ENCODE results near the gene SMARCC1. TPM values are rescaled to one million over a fixed set of nuclear protein-coding genes. Genes with fewer than 3 reads are reported as not detected.

SMARCC1 gene
- total and polyA plus RNA-seq, 10 donors = 10.5 to 82.9 (median 44.7) TPM

GRCh38 chr3:47604145-47604544 is 177.5 kb downstream of the SMARCC1 start:
- Histone ChIP-seq H3K27me3 (replicated peaks in 1 of 7) (no peaks in the 10 kb centered on the region), H3K4me1 (no peaks in the 10 kb centered on the region), H3K36me3 (peaks cover 0 to 98% (median 53%) of the 10 kb centered on the region in 6 donors), H3K4me3 (no peak overlapping the region), H3K9me3 (no peaks in the 10 kb centered on the region), H3K27ac (no peak overlapping the region)
- 83 to 100% (median 85%) methylated on average over 2 of the region's 2 CpGs for WGBS, 5 donors
- intact Hi-C loops (cut with DNase I; ENCODE audit: low total_unique reads) = no loop called here
- no peak for TF ChIP-seq CTCF (IDR thresholded peaks at IDR 0.05 in 8 of 11, conservative IDR thresholded peaks at IDR 0.05 in 3 of 11)
- no peak for TF ChIP-seq POLR2AphosphoS5 (IDR thresholded peaks at IDR 0.05)
- TF ChIP-seq POLR2A (IDR thresholded peaks at IDR 0.05) = no peak
- DNase-seq = no peak

- Histone ChIP-seq H3K27ac (no peak overlapping the region), H3K4me3 (no peak overlapping the region), H3K4me1 (no peaks in the 10 kb centered on the region), H3K27me3 (replicated peaks in 1 of 7) (no peaks in the 10 kb centered on the region), H3K36me3 (peaks cover 0 to 96% (median 47%) of the 10 kb centered on the region in 6 donors), H3K9me3 (no peaks in the 10 kb centered on the region)
- no peak for DNase-seq
- intact Hi-C loops (cut with DNase I; ENCODE audit: low total_unique reads) = no loop called here
- TF ChIP-seq POLR2A (IDR thresholded peaks at IDR 0.05) (no peak), POLR2AphosphoS5 (IDR thresholded peaks at IDR 0.05) (no peak), CTCF (IDR thresholded peaks at IDR 0.05 in 8 of 11, conservative IDR thresholded peaks at IDR 0.05 in 3 of 11) (no peak)
Measured at GRCh38 chr3:47603332-47603731, 178.4 kb downstream of the SMARCC1 start.

- Histone ChIP-seq H3K4me1 (no peaks in the 10 kb centered on the region), H3K4me3 (no peak overlapping the region), H3K9me3 (no peaks in the 10 kb centered on the region), H3K27me3 (replicated peaks in 1 of 7) (no peaks in the 10 kb centered on the region), H3K27ac (no peak overlapping the region), H3K36me3 (peaks cover 0 to 94% (median 31%) of the 10 kb centered on the region in 6 donors)
- 95 to 97% (median 97%) methylated on average over 3 of the region's 3 CpGs for whole genome bisulfite sequencing, 5 donors
- DNase-seq = no peak
- intact Hi-C loops (cut with DNase I; ENCODE audit: low total_unique reads) = no loop called here
- TF ChIP-seq POLR2A (IDR thresholded peaks at IDR 0.05) = no peak
- no peak for TF ChIP-seq CTCF (IDR thresholded peaks at IDR 0.05 in 8 of 11, conservative IDR thresholded peaks at IDR 0.05 in 3 of 11)
- no peak for TF ChIP-seq POLR2AphosphoS5 (IDR thresholded peaks at IDR 0.05)
Measured at GRCh38 chr3:47601281-47601680, 180.4 kb downstream of the SMARCC1 start.

- H3K27ac ChIP-seq = no peak overlapping the region
- TF ChIP-seq POLR2A (IDR thresholded peaks at IDR 0.05) = no peak
- no peak for TF ChIP-seq CTCF (IDR thresholded peaks at IDR 0.05 in 8 of 11, conservative IDR thresholded peaks at IDR 0.05 in 3 of 11)
- TF ChIP-seq POLR2AphosphoS5 (IDR thresholded peaks at IDR 0.05) = no peak
- no peak overlapping the region for H3K4me3 ChIP-seq
- no peaks in the 10 kb centered on the region for H3K27me3 ChIP-seq (replicated peaks in 1 of 7)
- DNase-seq = no peak
- H3K9me3 ChIP-seq = no peaks in the 10 kb centered on the region
- intact Hi-C loops (cut with DNase I; ENCODE audit: low total_unique reads) = no loop called here
- H3K4me1 ChIP-seq = no peaks in the 10 kb centered on the region
- H3K36me3 ChIP-seq = peaks cover 0 to 92% (median 33%) of the 10 kb centered on the region in 6 donors
- 75 to 90% (median 88%) methylated on average over 3 of the region's 3 CpGs for WGBS, 5 donors
Measured at GRCh38 chr3:47594792-47595191, 186.9 kb downstream of the SMARCC1 start.

All from spleen (tissue), 11 donors.